GM10266 (cell line): Measurements from ENCODE around the gene PTPDC1.
"Not testable (repeated sequence)": the region's sequence is repeated elsewhere in the genome, so short reads cannot be mapped to it uniquely, and the experiment has no call there.

ENCODE experiments used
- DNase-seq: peaks from one replicate; pipeline ENCODE4 v3.0.0; 2012; ENCODE audit errors: extremely low spot score
- CTCF ChIP-seq: IDR thresholded peaks from 2 replicates; pipeline ENCODE4 v1.5.1; 2012; ENCODE audit warnings: mild to moderate bottlenecking, low read depth; ENCODE audit not compliant: control insufficient read depth, insufficient read depth; ENCODE audit errors: missing control alignments

Gene PTPDC1

GRCh38 chr9:94108584-94108983 lies 24.3 kb downstream of the PTPDC1 start:
- no peak for TF ChIP-seq CTCF
- DNase-seq: no peak

GRCh38 chr9:94110821-94111252 lies 26.6 kb downstream of the PTPDC1 start:
- no peak for DNase-seq

GRCh38 chr9:94111446-94111845 lies 27.2 kb downstream of the PTPDC1 start:
- no peak for DNase-seq
- no peak for TF ChIP-seq CTCF

More at GRCh38 chr9:94110821-94111252, 26.6 kb downstream of the PTPDC1 start:
- no peak for TF ChIP-seq CTCF

GRCh38 chr9:94112716-94113465 lies 28.6 kb downstream of the PTPDC1 start:
- TF ChIP-seq CTCF: no peak
- DNase-seq: no peak

GRCh38 chr9:94120088-94120487 lies 35.8 kb downstream of the PTPDC1 start:
- not testable (repeated sequence) for DNase-seq

- no peak for DNase-seq
- TF ChIP-seq CTCF: no peak
Observed at GRCh38 chr9:94120854-94121376, 36.7 kb downstream of the PTPDC1 start.

GRCh38 chr9:94126844-94127243 lies 42.6 kb downstream of the PTPDC1 start:
- TF ChIP-seq CTCF: no peak
- no peak for DNase-seq

GRCh38 chr9:94127806-94128205 lies 43.5 kb downstream of the PTPDC1 start:
- DNase-seq: no peak
- TF ChIP-seq CTCF: no peak
